ENCODE data around the gene DNAH7. TPM values are rescaled to one million over a fixed set of nuclear protein-coding genes. Genes with fewer than 3 reads are reported as not detected.
"Not testable (repeated sequence)": the region's sequence is repeated elsewhere in the genome, so short reads cannot be mapped to it uniquely, and the experiment has no call there.

DNAH7 gene
- polyA plus RNA-seq, 5 donors = 2.7 to 7.4 (median 5.0) TPM

DNA sequence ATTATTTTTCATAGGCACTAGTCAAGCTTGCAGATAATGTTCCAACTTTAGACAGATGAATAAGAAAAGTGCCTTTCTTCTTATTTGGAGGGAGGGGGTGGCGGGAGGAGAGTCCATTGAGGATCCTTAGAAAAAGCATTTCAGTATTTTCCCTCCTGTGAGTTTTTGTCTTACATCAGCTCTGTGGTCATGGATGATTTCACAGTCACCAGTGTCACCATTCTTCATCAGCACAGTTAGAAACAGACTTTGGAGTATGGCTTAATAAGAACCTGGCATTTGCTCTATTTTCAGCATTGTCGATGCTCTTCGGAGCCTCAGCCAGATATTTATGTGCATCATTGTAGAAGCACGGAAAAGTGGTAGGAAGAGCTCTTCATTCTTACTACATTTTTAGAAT, 341.5 kb downstream of the DNAH7 start:
- no peak for DNase-seq

GRCh38 chr2:195722075-195722474, 346.6 kb downstream of the DNAH7 start:
- no peak for DNase-seq

GRCh38 chr2:195721042-195721441, 347.6 kb downstream of the DNAH7 start:
- DNase-seq = no peak

GRCh38 chr2:195716466-195716865, 352.2 kb downstream of the DNAH7 start:
- no peak for DNase-seq

DNA sequence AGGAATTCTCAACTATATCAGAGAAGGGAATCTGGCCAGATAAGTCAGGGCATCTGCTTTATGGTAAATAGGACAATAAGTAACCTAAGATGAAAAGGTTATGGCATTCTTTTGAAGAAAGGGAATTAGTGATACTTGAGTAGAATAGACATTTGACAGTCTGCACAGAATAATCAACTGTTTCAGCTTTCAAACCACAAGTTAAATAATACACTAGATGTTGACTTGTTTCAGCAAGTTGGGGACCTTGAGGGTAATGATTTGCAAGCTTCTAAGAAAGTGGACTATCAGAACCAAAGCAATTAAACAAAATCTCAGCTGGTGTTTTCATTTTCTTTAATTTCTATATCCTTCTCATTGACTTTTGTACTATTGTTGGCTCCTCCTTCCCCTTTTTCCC, 357.2 kb downstream of the DNAH7 start:
- no peak for DNase-seq

- no peak for DNase-seq
Observed at GRCh38 chr2:195709901-195710806, 358.5 kb downstream of the DNAH7 start.

GRCh38 chr2:195706161-195706900, 362.3 kb downstream of the DNAH7 start:
- no peak for DNase-seq

DNA sequence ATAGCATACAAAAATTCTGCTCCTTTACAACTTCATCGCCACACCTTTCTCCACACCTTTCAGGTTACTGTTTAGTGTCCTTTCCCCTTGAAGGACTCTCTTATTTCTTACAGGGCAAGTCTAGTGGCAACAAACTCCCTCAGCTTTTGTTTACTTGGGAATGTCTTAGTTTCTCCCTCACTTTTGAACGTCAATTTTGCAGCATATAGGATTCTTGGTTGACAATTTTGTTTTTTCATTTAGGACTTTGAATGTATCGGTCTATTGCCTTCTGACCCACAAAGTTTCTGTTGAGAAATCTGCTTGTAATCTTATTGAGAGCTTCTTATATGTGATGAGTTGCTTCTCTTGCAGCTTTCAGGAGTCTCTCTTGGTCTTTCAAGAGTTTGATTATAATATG, 368.2 kb downstream of the DNAH7 start:
- no peak for DNase-seq

- DNase-seq = no peak
Observed at GRCh38 chr2:195697681-195698220, 370.9 kb downstream of the DNAH7 start.

GRCh38 chr2:195696012-195696411, 372.6 kb downstream of the DNAH7 start:
- no peak for DNase-seq

GRCh38 chr2:195695002-195695631, 373.5 kb downstream of the DNAH7 start:
- no peak for DNase-seq

- DNase-seq = no peak
Observed at GRCh38 chr2:195694553-195694952, 374.1 kb downstream of the DNAH7 start.

DNA sequence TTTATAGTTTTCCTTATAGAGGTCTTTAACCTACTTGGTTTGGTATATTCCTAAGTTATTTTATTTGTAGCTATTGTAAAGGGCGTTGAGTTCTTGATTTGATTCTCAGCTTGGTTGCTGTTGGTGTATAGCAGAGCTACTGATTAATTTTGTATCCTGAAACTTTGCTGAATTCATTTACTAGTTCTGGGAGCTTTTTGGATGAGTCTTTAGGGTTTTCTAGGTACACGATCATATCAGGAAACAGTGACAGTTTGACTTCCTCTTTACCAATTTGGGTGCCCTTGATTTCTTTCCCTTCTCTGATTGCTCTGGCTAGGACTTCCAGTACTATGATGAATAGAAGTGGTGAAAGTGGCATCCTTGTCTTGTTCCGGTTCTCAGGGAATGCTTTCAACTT, 376.1 kb downstream of the DNAH7 start:
- DNase-seq = not testable (repeated sequence)

Other genes starting within 250 kb of the DNAH7 start
- 10 to 100 TPM in 4 of 5 donors, 1 to 10 TPM in 1; 9.9 to 15.9 (median 13.6) TPM for gene STK17B, start 102.7 kb upstream of the DNAH7 start, polyA plus RNA-seq (ENCODE audit: insufficient read depth in 1 of 5, insufficient read length in 5 of 5, low replicate concordance in 1 of 5)